A673 (cell line): ENCODE results near the gene YJEFN3.

Source experiments
- CTCF ChIP-seq: fragments of 300-800, 200-600 bp; sonication (generic); conservative IDR thresholded peaks from 2 replicates; pipeline ENCODE4 v1.5.1; 2017; ENCODE audit warnings: low read depth, mild to moderate bottlenecking, antibody characterized with exemption, low read length, moderate library complexity, mixed read lengths
- EZH2 ChIP-seq: fragments of 200-600 bp; sonication (generic); IDR thresholded peaks from 2 replicates; pipeline ENCODE4 v1.6.1; 2017; ENCODE audit warnings: borderline replicate concordance, low read depth, mild to moderate bottlenecking, mixed read lengths, antibody characterized with exemption, low read length; ENCODE audit not compliant: poor library complexity, severe bottlenecking

GRCh38 chr19:19566306-19566705 lies 37.6 kb downstream of the YJEFN3 start:
- TF ChIP-seq CTCF = no peak
- TF ChIP-seq EZH2 = no peak
